ENCODE measurements around the gene GMPPB.
"Not testable (repeated sequence)": the region's sequence is repeated elsewhere in the genome, so short reads cannot be mapped to it uniquely, and the experiment has no call there.

The GMPPB gene

GRCh38 chr3:49700453-49701128, 23.2 kb downstream of the GMPPB start:
- H3K9ac ChIP-seq (ENCODE audit: low read length), result no peak overlapping the region

GRCh38 chr3:49700014-49700413, 23.7 kb downstream of the GMPPB start:
- Histone ChIP-seq H3K9ac (ENCODE audit: low read length) (no peak overlapping the region), H3K36me3 (replicated peaks; ENCODE audit: low read depth, low read length) (peaks cover 2% of the 10 kb centered on the region), H3K4me2 (ENCODE audit: low read length) (no peak overlapping the region), H4K20me1 (ENCODE audit: insufficient read depth, low read length) (no peaks in the 10 kb centered on the region), H3K27ac (ENCODE audit: low read length) (no peak overlapping the region), H3K4me3 (ENCODE audit: low read length) (no peak overlapping the region), H3K4me1 (ENCODE audit: low read length) (no peaks in the 10 kb centered on the region), H3K79me2 (ENCODE audit: low read length) (no peaks in the 10 kb centered on the region), H3K27me3 (ENCODE audit: low read depth, low read length) (no peaks in the 10 kb centered on the region), H3K9me3 (ENCODE audit: insufficient read depth, low read length) (no peaks in the 10 kb centered on the region), H2AFZ (ENCODE audit: low read depth, low read length) (no peak overlapping the region)
- TF ChIP-seq EZH2phosphoT487 (IDR thresholded peaks at IDR 0.05; ENCODE audit: low read depth), result no peak
- no peak for TF ChIP-seq CTCF (IDR thresholded peaks at IDR 0.05; ENCODE audit: low read depth, low read length)

More at GRCh38 chr3:49700453-49701128, 23.2 kb downstream of the GMPPB start:
- no peaks in the 10 kb centered on the region for H3K79me2 ChIP-seq (ENCODE audit: low read length)
- no peaks in the 10 kb centered on the region for H3K4me1 ChIP-seq (ENCODE audit: low read length)
- H3K27me3 ChIP-seq (ENCODE audit: low read depth, low read length), result no peaks in the 10 kb centered on the region
- H2AFZ ChIP-seq (ENCODE audit: low read depth, low read length), result no peak overlapping the region
- no peaks in the 10 kb centered on the region for H4K20me1 ChIP-seq (ENCODE audit: insufficient read depth, low read length)
- no peak overlapping the region for H3K4me2 ChIP-seq (ENCODE audit: low read length)
- no peak overlapping the region for H3K4me3 ChIP-seq (ENCODE audit: low read length)
- H3K36me3 ChIP-seq (replicated peaks; ENCODE audit: low read depth, low read length), result peaks cover 7% of the 10 kb centered on the region
- TF ChIP-seq EZH2phosphoT487 (IDR thresholded peaks at IDR 0.05; ENCODE audit: low read depth) (no peak), CTCF (IDR thresholded peaks at IDR 0.05; ENCODE audit: low read depth, low read length) (no peak)
- H3K9me3 ChIP-seq (ENCODE audit: insufficient read depth, low read length), result no peaks in the 10 kb centered on the region
- no peak overlapping the region for H3K27ac ChIP-seq (ENCODE audit: low read length)

- Histone ChIP-seq H3K9me3 (ENCODE audit: insufficient read depth, low read length) (no peaks in the 10 kb centered on the region), H3K27ac (ENCODE audit: low read length) (no peak overlapping the region), H4K20me1 (ENCODE audit: insufficient read depth, low read length) (no peaks in the 10 kb centered on the region), H3K36me3 (replicated peaks; ENCODE audit: low read depth, low read length) (no peaks in the 10 kb centered on the region), H3K4me2 (ENCODE audit: low read length) (no peak overlapping the region), H3K4me3 (ENCODE audit: low read length) (no peak overlapping the region), H3K27me3 (ENCODE audit: low read depth, low read length) (no peaks in the 10 kb centered on the region), H3K9ac (ENCODE audit: low read length) (no peak overlapping the region), H3K4me1 (ENCODE audit: low read length) (no peaks in the 10 kb centered on the region), H3K79me2 (ENCODE audit: low read length) (no peaks in the 10 kb centered on the region), H2AFZ (ENCODE audit: low read depth, low read length) (no peak overlapping the region)
- TF ChIP-seq EZH2phosphoT487 (IDR thresholded peaks at IDR 0.05; ENCODE audit: low read depth) (no peak), CTCF (IDR thresholded peaks at IDR 0.05; ENCODE audit: low read depth, low read length) (no peak)
Measured at GRCh38 chr3:49699281-49699979, 24.3 kb downstream of the GMPPB start.

- H3K9ac ChIP-seq (ENCODE audit: low read length); H3K27me3 ChIP-seq (ENCODE audit: low read depth, low read length); H3K4me2 ChIP-seq (ENCODE audit: low read length); H3K27ac ChIP-seq (ENCODE audit: low read length); H4K20me1 ChIP-seq (ENCODE audit: insufficient read depth, low read length); H3K9me3 ChIP-seq (ENCODE audit: insufficient read depth, low read length); H3K79me2 ChIP-seq (ENCODE audit: low read length); H3K4me3 ChIP-seq (ENCODE audit: low read length); H3K4me1 ChIP-seq (ENCODE audit: low read length); H3K36me3 ChIP-seq (replicated peaks; ENCODE audit: low read depth, low read length); H2AFZ ChIP-seq (ENCODE audit: low read depth, low read length): not testable (repeated sequence)
Measured at GRCh38 chr3:49695350-49696015, 28.3 kb downstream of the GMPPB start.

GRCh38 chr3:49694409-49695070, 29.2 kb downstream of the GMPPB start:
- H3K4me2 ChIP-seq (ENCODE audit: low read length); H2AFZ ChIP-seq (ENCODE audit: low read depth, low read length); H3K36me3 ChIP-seq (replicated peaks; ENCODE audit: low read depth, low read length); H3K27me3 ChIP-seq (ENCODE audit: low read depth, low read length); H3K27ac ChIP-seq (ENCODE audit: low read length); H4K20me1 ChIP-seq (ENCODE audit: insufficient read depth, low read length); H3K9ac ChIP-seq (ENCODE audit: low read length); H3K4me1 ChIP-seq (ENCODE audit: low read length); H3K9me3 ChIP-seq (ENCODE audit: insufficient read depth, low read length); H3K4me3 ChIP-seq (ENCODE audit: low read length): not testable (repeated sequence)
- H3K79me2 ChIP-seq (ENCODE audit: low read length), result peaks cover 14% of the 10 kb centered on the region

- not testable (repeated sequence) for H3K4me1 ChIP-seq (ENCODE audit: low read length); H3K4me2 ChIP-seq (ENCODE audit: low read length); H3K27ac ChIP-seq (ENCODE audit: low read length)
Measured at GRCh38 chr3:49691481-49691880, 32.3 kb downstream of the GMPPB start.

More at GRCh38 chr3:49691481-49691880, 32.3 kb downstream of the GMPPB start:
- H3K36me3 ChIP-seq (replicated peaks; ENCODE audit: low read depth, low read length); H3K27me3 ChIP-seq (ENCODE audit: low read depth, low read length); H3K9me3 ChIP-seq (ENCODE audit: insufficient read depth, low read length); H3K9ac ChIP-seq (ENCODE audit: low read length); H4K20me1 ChIP-seq (ENCODE audit: insufficient read depth, low read length); H2AFZ ChIP-seq (ENCODE audit: low read depth, low read length); H3K4me3 ChIP-seq (ENCODE audit: low read length): not testable (repeated sequence)
- peaks cover 16% of the 10 kb centered on the region for H3K79me2 ChIP-seq (ENCODE audit: low read length)

All from OCI-LY3 (cell line).